ENCODE measurements around the gene TRAPPC3L.

TRAPPC3L gene

DNA sequence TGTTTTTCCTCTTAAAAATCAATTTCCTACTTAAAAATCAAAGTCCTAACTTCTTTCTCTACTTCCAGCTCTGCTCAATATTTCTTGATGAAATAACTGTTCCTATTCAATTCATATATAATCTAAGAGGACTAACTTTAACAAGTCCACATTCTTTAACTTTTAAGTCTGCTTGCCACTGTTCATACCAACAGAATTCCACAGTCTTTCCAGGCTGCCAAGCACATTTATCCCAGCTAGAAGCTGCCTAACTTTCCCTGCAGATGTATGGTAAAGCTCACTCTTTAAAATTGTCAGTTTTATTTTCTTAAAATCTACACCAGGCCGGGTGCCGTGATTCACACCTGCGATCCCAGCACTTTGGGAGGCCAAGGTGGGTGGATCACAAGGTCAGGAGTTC is 72.8 kb downstream of the TRAPPC3L start:
- H3K36me3 ChIP-seq (ENCODE audit: control insufficient read depth in 1 of 2, insufficient read depth in 2 of 2, low read length in 2 of 2) = no peaks in the 10 kb centered on the region
- peaks cover 0 to 4% of the 10 kb centered on the region in 2 donors for H3K4me1 ChIP-seq (ENCODE audit: control insufficient read depth in 1 of 2, insufficient read depth in 2 of 2, low read length in 2 of 2)
- no peak overlapping the region for H3K4me3 ChIP-seq (ENCODE audit: low read depth in 1 of 2, low read length in 2 of 2)
- no peak overlapping the region for H3K27ac ChIP-seq (ENCODE audit: low read depth, low read length)
- no peak overlapping the region for H3K9ac ChIP-seq (ENCODE audit: low read depth in 1 of 2, low read length in 2 of 2)
- H3K27me3 ChIP-seq (ENCODE audit: control insufficient read depth in 1 of 2, insufficient read depth in 2 of 2, low read length in 2 of 2) = no peaks in the 10 kb centered on the region
- H3K9me3 ChIP-seq (ENCODE audit: control insufficient read depth in 1 of 2, low read length in 2 of 2) = no peaks in the 10 kb centered on the region

DNA sequence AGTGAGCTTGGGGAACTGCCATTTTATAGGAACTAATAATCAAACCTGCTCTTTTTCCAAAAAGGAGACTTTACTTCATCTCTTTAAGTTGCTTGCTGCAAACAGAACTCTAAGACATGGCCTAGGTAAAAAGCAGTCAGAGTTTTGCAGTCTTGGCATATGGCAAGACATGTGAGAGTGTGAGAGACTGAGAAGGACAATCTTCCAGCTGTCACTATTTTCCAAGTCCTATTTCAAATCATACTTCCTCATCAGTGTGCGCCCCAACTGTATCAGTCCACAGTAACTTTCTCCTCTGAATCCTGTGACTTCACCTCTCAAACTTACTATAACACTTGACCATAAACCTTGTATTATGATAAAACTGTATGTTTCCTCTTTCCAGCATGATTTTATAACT is 74.0 kb downstream of the TRAPPC3L start:
- Histone ChIP-seq H3K36me3 (ENCODE audit: control insufficient read depth in 1 of 2, insufficient read depth in 2 of 2, low read length in 2 of 2) (no peaks in the 10 kb centered on the region), H3K27ac (ENCODE audit: low read depth, low read length) (no peak overlapping the region), H3K27me3 (ENCODE audit: control insufficient read depth in 1 of 2, insufficient read depth in 2 of 2, low read length in 2 of 2) (no peaks in the 10 kb centered on the region), H3K4me3 (ENCODE audit: low read depth in 1 of 2, low read length in 2 of 2) (no peak overlapping the region), H3K9ac (ENCODE audit: low read depth in 1 of 2, low read length in 2 of 2) (no peak overlapping the region), H3K9me3 (ENCODE audit: control insufficient read depth in 1 of 2, low read length in 2 of 2) (no peaks in the 10 kb centered on the region), H3K4me1 (ENCODE audit: control insufficient read depth in 1 of 2, insufficient read depth in 2 of 2, low read length in 2 of 2) (peaks cover 0 to 4% of the 10 kb centered on the region in 2 donors)

DNA sequence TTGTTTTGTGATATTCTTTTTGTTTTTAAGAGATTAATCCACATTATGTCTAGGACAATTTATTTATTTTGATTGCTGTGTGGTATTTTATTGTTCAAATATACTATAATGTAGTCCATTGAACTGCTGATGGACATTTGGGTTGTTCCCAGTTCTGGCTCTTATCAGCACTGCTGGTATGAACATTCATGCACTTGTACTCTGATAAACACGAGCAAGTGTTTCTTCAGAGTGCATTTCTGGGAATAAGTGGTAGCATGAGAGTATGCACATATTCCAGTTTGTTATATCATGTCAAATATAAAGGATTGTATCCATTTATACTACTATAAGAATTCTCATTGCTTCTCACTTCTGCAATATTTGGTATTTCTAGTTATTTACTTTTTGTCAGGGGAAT is 77.2 kb downstream of the TRAPPC3L start:
- no peak overlapping the region for H3K9ac ChIP-seq (ENCODE audit: low read depth in 1 of 2, low read length in 2 of 2)
- no peaks in the 10 kb centered on the region for H3K4me1 ChIP-seq (ENCODE audit: control insufficient read depth in 1 of 2, insufficient read depth in 2 of 2, low read length in 2 of 2)
- H3K4me3 ChIP-seq (ENCODE audit: low read depth in 1 of 2, low read length in 2 of 2) = no peak overlapping the region
- H3K27me3 ChIP-seq (ENCODE audit: control insufficient read depth in 1 of 2, insufficient read depth in 2 of 2, low read length in 2 of 2) = peaks cover 0 to 4% of the 10 kb centered on the region in 2 donors
- no peak overlapping the region for H3K27ac ChIP-seq (ENCODE audit: low read depth, low read length)
- H3K36me3 ChIP-seq (ENCODE audit: control insufficient read depth in 1 of 2, insufficient read depth in 2 of 2, low read length in 2 of 2) = no peaks in the 10 kb centered on the region
- no peaks in the 10 kb centered on the region for H3K9me3 ChIP-seq (ENCODE audit: control insufficient read depth in 1 of 2, low read length in 2 of 2)

DNA sequence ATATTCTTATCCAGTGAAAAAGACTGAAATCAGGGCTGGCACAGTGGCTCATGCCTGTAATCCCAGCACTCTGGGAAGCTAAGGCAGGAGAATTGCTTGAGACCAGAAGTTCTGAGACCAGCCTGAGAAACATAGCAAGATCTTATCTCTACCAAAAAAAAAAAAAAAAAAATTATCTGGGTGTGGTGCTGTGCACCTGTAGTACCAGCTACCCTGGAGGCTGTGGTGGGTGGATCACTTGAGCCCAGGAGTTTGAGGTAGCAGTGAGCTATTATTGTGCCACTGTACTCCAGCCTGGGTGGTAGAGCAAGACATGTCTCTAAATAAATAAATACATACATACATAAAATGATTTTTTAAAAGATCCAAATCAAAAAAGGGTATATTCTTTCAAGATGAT is 78.0 kb downstream of the TRAPPC3L start:
- no peak overlapping the region for H3K27ac ChIP-seq (ENCODE audit: low read depth, low read length)
- H3K36me3 ChIP-seq (ENCODE audit: control insufficient read depth in 1 of 2, insufficient read depth in 2 of 2, low read length in 2 of 2) = no peaks in the 10 kb centered on the region
- H3K27me3 ChIP-seq (ENCODE audit: control insufficient read depth in 1 of 2, insufficient read depth in 2 of 2, low read length in 2 of 2) = peaks cover 0 to 9% of the 10 kb centered on the region in 2 donors
- H3K9ac ChIP-seq (ENCODE audit: low read depth in 1 of 2, low read length in 2 of 2) = no peak overlapping the region
- H3K4me1 ChIP-seq (ENCODE audit: control insufficient read depth in 1 of 2, insufficient read depth in 2 of 2, low read length in 2 of 2) = peaks cover 1 to 4% of the 10 kb centered on the region in 2 donors
- no peak overlapping the region for H3K4me3 ChIP-seq (ENCODE audit: low read depth in 1 of 2, low read length in 2 of 2)
- no peaks in the 10 kb centered on the region for H3K9me3 ChIP-seq (ENCODE audit: control insufficient read depth in 1 of 2, low read length in 2 of 2)

DNA sequence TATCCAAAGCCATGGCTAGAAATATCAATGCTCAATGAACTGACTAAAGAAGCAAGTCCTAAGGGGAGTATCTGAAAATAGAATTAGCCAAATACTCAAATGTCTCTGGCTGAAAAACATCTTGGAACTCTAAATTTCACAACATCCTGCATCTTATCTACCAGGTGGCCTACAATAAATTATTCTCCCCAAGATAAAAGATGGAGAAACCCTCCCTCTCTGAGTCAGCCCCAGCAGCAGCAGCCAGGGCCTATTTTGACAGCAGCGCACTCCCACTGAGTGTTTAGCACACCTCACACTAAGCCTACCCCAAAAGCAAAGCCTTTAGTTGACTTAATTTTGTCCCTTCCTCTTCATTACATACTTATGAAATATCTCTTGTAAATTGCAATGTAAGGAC is 78.4 kb downstream of the TRAPPC3L start:
- Histone ChIP-seq H3K9me3 (ENCODE audit: control insufficient read depth in 1 of 2, low read length in 2 of 2) (no peaks in the 10 kb centered on the region), H3K4me3 (ENCODE audit: low read depth in 1 of 2, low read length in 2 of 2) (no peak overlapping the region), H3K27ac (ENCODE audit: low read depth, low read length) (no peak overlapping the region), H3K36me3 (ENCODE audit: control insufficient read depth in 1 of 2, insufficient read depth in 2 of 2, low read length in 2 of 2) (no peaks in the 10 kb centered on the region), H3K9ac (ENCODE audit: low read depth in 1 of 2, low read length in 2 of 2) (no peak overlapping the region), H3K4me1 (ENCODE audit: control insufficient read depth in 1 of 2, insufficient read depth in 2 of 2, low read length in 2 of 2) (peaks cover 5 to 8% of the 10 kb centered on the region in 2 donors), H3K27me3 (ENCODE audit: control insufficient read depth in 1 of 2, insufficient read depth in 2 of 2, low read length in 2 of 2) (peaks cover 0 to 10% of the 10 kb centered on the region in 2 donors)

DNA sequence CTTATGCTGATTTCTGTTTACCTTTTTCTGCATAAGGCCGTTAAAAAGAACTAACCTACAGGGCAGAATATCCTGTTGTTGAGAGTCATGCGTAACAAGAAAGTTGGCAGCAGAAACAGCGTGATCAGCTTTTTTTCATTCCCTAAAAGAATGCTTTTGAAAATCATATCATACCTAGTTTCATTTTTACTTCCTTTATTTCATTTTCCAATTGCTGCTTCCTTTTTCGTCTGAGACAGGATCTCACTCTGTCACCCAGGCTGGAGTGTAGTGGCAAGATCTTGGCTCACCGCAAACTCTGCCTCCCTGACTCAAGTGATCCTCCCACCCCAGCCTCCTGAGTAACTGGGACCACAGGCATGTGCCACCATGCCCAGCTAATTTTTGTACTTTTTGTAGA is 80.2 kb downstream of the TRAPPC3L start:
- Histone ChIP-seq H3K9ac (ENCODE audit: low read depth in 1 of 2, low read length in 2 of 2) (no peak overlapping the region), H3K36me3 (ENCODE audit: control insufficient read depth in 1 of 2, insufficient read depth in 2 of 2, low read length in 2 of 2) (no peaks in the 10 kb centered on the region), H3K9me3 (ENCODE audit: control insufficient read depth in 1 of 2, low read length in 2 of 2) (no peaks in the 10 kb centered on the region), H3K27me3 (ENCODE audit: control insufficient read depth in 1 of 2, insufficient read depth in 2 of 2, low read length in 2 of 2) (peaks cover 0 to 10% of the 10 kb centered on the region in 2 donors), H3K4me3 (ENCODE audit: low read depth in 1 of 2, low read length in 2 of 2) (no peak overlapping the region), H3K4me1 (ENCODE audit: control insufficient read depth in 1 of 2, insufficient read depth in 2 of 2, low read length in 2 of 2) (peaks cover 8% of the 10 kb centered on the region in 2 donors), H3K27ac (ENCODE audit: low read depth, low read length) (no peak overlapping the region)

DNA sequence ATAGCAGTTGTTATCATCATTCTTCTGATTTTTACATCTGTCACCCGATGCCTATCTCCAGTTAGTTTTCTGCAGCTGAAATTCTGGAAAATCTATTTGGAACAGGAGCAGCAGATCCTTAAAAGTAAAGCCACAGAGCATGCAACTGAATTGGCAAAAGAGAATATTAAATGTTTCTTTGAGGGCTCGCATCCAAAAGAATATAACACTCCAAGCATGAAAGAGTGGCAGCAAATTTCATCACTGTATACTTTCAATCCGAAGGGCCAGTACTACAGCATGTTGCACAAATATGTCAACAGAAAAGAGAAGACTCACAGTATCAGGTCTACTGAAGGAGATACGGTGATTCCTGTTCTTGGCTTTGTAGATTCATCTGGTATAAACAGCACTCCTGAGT is 82.2 kb downstream of the TRAPPC3L start:
- peaks cover 0 to 10% of the 10 kb centered on the region in 2 donors for H3K27me3 ChIP-seq (ENCODE audit: control insufficient read depth in 1 of 2, insufficient read depth in 2 of 2, low read length in 2 of 2)
- H3K27ac ChIP-seq (ENCODE audit: low read depth, low read length) = no peak overlapping the region
- no peak overlapping the region for H3K4me3 ChIP-seq (ENCODE audit: low read depth in 1 of 2, low read length in 2 of 2)

DNA sequence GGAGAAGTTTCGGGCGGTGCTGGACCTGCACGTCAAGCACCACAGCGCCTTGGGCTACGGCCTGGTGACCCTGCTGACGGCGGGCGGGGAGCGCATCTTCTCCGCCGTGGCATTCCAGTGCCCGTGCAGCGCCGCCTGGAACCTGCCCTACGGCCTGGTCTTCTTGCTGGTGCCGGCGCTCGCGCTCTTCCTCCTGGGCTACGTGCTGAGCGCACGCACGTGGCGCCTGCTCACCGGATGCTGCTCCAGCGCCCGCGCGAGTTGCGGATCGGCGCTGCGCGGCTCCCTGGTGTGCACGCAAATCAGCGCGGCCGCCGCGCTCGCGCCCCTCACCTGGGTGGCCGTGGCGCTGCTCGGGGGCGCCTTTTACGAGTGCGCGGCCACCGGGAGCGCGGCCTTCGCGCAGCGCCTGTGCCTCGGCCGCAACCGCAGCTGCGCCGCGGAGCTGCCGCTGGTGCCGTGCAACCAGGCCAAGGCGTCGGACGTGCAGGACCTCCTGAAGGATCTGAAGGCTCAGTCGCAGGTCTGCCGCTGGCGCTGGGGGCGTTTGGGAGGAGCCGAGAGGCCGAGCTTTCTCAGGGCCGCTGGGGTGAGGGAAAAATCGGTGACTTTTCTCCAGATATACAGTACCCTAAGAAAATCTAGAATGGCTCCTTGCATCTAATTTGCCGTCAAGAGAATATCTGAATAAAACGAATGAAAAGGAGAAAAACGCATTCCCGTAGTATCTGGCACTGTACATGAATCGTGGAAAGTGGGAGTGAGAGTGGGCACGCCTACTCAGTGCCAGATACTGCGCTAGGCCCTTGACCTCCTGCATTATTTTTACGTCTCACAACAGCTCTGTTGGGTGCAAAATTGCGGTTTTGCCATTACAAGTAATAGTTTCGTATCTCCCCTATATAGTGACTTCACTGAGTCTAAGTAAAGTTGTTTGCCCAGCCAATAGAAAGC is 83.3 kb downstream of the TRAPPC3L start:
- H3K4me3 ChIP-seq (ENCODE audit: low read depth in 1 of 2, low read length in 2 of 2) = peak overlapping the region; percentile 67 to 75
- H3K4me1 ChIP-seq (ENCODE audit: control insufficient read depth in 1 of 2, insufficient read depth in 2 of 2, low read length in 2 of 2) = peaks cover 8% of the 10 kb centered on the region in 2 donors
- H3K27ac ChIP-seq (ENCODE audit: low read depth, low read length) = peak overlapping the region; percentile 48
- no peaks in the 10 kb centered on the region for H3K9me3 ChIP-seq (ENCODE audit: control insufficient read depth in 1 of 2, low read length in 2 of 2)
- no peaks in the 10 kb centered on the region for H3K36me3 ChIP-seq (ENCODE audit: control insufficient read depth in 1 of 2, insufficient read depth in 2 of 2, low read length in 2 of 2)
- H3K27me3 ChIP-seq (ENCODE audit: control insufficient read depth in 1 of 2, insufficient read depth in 2 of 2, low read length in 2 of 2) = peaks cover 0 to 10% of the 10 kb centered on the region in 2 donors
- peak overlapping the region; percentile 15 to 34 for H3K9ac ChIP-seq (ENCODE audit: low read depth in 1 of 2, low read length in 2 of 2)

More for the DNA sequence above, 82.2 kb downstream of the TRAPPC3L start:
- H3K9ac ChIP-seq (ENCODE audit: low read depth in 1 of 2, low read length in 2 of 2) = no peak overlapping the region
- no peaks in the 10 kb centered on the region for H3K36me3 ChIP-seq (ENCODE audit: control insufficient read depth in 1 of 2, insufficient read depth in 2 of 2, low read length in 2 of 2)
- peaks cover 8% of the 10 kb centered on the region in 2 donors for H3K4me1 ChIP-seq (ENCODE audit: control insufficient read depth in 1 of 2, insufficient read depth in 2 of 2, low read length in 2 of 2)
- H3K9me3 ChIP-seq (ENCODE audit: control insufficient read depth in 1 of 2, low read length in 2 of 2) = no peaks in the 10 kb centered on the region

DNA sequence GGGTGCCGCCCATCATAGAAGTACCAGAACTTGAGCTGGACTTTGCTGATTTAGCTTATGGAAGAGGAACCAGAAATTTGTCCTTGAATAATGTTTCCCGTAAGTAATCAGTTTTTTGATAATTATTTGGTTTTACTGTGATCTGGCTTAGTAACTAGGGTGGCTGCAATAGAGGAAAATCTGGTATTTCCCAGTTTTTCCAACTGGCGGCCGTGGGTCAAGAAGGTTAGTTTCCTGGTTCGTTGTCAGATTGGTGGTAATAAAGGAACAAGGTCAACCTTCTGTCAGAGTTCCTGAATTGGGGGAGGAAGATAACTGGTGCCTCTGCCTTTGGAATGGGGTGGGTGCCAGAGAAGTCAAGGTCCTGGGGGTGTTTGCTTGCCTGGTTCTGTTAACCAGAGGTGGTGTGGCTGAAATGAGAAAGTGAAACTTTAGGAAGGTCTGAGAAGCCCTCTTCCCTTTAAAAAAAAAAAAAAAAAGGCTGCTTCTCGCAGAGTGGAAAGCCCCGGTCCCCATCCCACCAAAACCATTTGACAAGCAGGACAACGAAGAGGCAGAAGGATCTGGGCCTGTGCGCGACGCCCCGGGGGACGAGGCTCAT is 84.1 kb downstream of the TRAPPC3L start, which contains the start of gene CALHM6:
Gene CALHM6 (plus strand): TSS at position 45 of the 601 bp plus-strand sequence. CDS start 555 bp downstream, at position 600.
- H3K4me1 ChIP-seq (ENCODE audit: control insufficient read depth in 1 of 2, insufficient read depth in 2 of 2, low read length in 2 of 2) = peaks cover 8% of the 10 kb centered on the region in 2 donors
- peak within 1 kb of the TSS; percentile 15 to 34 for H3K9ac ChIP-seq (ENCODE audit: low read depth in 1 of 2, low read length in 2 of 2)
- H3K27ac ChIP-seq (ENCODE audit: low read depth, low read length) = peak within 1 kb of the TSS; percentile 48

DNA sequence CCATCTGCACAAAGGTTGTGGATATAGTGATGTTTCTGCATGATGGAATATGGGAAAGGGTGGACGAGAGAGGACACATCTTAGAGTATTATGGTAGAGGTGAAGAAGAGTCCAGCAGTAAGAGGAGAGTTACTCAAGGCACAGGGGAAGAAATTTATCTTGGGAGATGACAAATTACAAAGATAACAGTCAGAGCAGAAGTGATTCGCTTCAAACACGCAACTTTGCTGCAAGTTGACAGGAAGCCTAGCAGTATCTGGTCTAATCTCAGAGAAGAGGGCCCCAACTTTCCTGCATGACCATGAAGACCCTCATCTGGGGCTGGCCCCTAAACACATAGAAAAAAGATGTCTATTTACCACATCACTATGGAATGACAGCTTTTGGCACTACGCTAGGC is 85.6 kb downstream of the TRAPPC3L start:
- Histone ChIP-seq H3K4me3 (ENCODE audit: low read depth in 1 of 2, low read length in 2 of 2) (no peak overlapping the region), H3K9me3 (ENCODE audit: control insufficient read depth in 1 of 2, low read length in 2 of 2) (no peaks in the 10 kb centered on the region), H3K4me1 (ENCODE audit: control insufficient read depth in 1 of 2, insufficient read depth in 2 of 2, low read length in 2 of 2) (peaks cover 8% of the 10 kb centered on the region in 2 donors), H3K9ac (ENCODE audit: low read depth in 1 of 2, low read length in 2 of 2) (no peak overlapping the region), H3K27me3 (ENCODE audit: control insufficient read depth in 1 of 2, insufficient read depth in 2 of 2, low read length in 2 of 2) (peaks cover 0 to 10% of the 10 kb centered on the region in 2 donors), H3K27ac (ENCODE audit: low read depth, low read length) (no peak overlapping the region), H3K36me3 (ENCODE audit: control insufficient read depth in 1 of 2, insufficient read depth in 2 of 2, low read length in 2 of 2) (no peaks in the 10 kb centered on the region)

More for the DNA sequence above, 84.1 kb downstream of the TRAPPC3L start, which contains the start of gene CALHM6:
- Histone ChIP-seq H3K9me3 (ENCODE audit: control insufficient read depth in 1 of 2, low read length in 2 of 2) (no peaks in the 10 kb centered on the region), H3K27me3 (ENCODE audit: control insufficient read depth in 1 of 2, insufficient read depth in 2 of 2, low read length in 2 of 2) (peaks cover 0 to 10% of the 10 kb centered on the region in 2 donors), H3K4me3 (ENCODE audit: low read depth in 1 of 2, low read length in 2 of 2) (peak within 1 kb of the TSS; percentile 67 to 75), H3K36me3 (ENCODE audit: control insufficient read depth in 1 of 2, insufficient read depth in 2 of 2, low read length in 2 of 2) (no peaks in the 10 kb centered on the region)
